Measurements from ENCODE around the gene OSBPL6. TPM values are rescaled to one million over a fixed set of nuclear protein-coding genes. Genes with fewer than 3 reads are reported as not detected.

Gene OSBPL6
- total RNA-seq, 1 donor from 2014 or later = 14.0 TPM

GRCh38 chr2:178383718-178384117 lies 189.4 kb downstream of the OSBPL6 start:
- Mint-ChIP-seq H3K4me3 (no peak overlapping the region), H3K9me3 (no peaks in the 10 kb centered on the region), H3K27me3 (ENCODE audit: insufficient read depth, low read depth) (no peaks in the 10 kb centered on the region), H3K36me3 (peaks cover 4% of the 10 kb centered on the region), H3K27ac (no peak overlapping the region), H3K4me1 (no peaks in the 10 kb centered on the region)
- Histone ChIP-seq H3K36me3 (no peaks in the 10 kb centered on the region), H3K4me2 (no peak overlapping the region), H3F3A (ENCODE audit: low read depth) (no peaks in the 10 kb centered on the region), H3K79me2 (ENCODE audit: low read depth) (no peaks in the 10 kb centered on the region), H3K4me1 (no peaks in the 10 kb centered on the region), H3K9ac (no peak overlapping the region), H3K27me3 (no peaks in the 10 kb centered on the region), H3K9me3 (ENCODE audit: low read depth) (no peaks in the 10 kb centered on the region), H2AFZ (replicated peaks) (no peak overlapping the region), H3K27ac (no peak overlapping the region), H4K20me1 (ENCODE audit: low read depth) (no peaks in the 10 kb centered on the region), H3K4me3 (no peak overlapping the region)
- no peak for DNase-seq (ENCODE audit: low spot score)
- TF ChIP-seq EZH2 (IDR thresholded peaks at IDR 0.05) (no peak), CTCF (IDR thresholded peaks at IDR 0.05) (no peak), EZH2phosphoT487 (IDR thresholded peaks at IDR 0.05) (no peak)

- no peaks in the 10 kb centered on the region for H3F3A ChIP-seq (ENCODE audit: low read depth)
- no peak overlapping the region for H3K4me2 ChIP-seq
- DNase-seq (ENCODE audit: low spot score) = no peak
- H3K9me3 ChIP-seq (ENCODE audit: low read depth) = no peaks in the 10 kb centered on the region
- H3K36me3 Mint-ChIP-seq = peaks cover 4% of the 10 kb centered on the region
- H3K27ac ChIP-seq = no peak overlapping the region
- no peak overlapping the region for H2AFZ ChIP-seq (replicated peaks)
- no peak for TF ChIP-seq CTCF (IDR thresholded peaks at IDR 0.05)
- H3K27ac Mint-ChIP-seq = no peak overlapping the region
- H3K27me3 Mint-ChIP-seq (ENCODE audit: insufficient read depth, low read depth) = no peaks in the 10 kb centered on the region
- no peak overlapping the region for H3K4me3 ChIP-seq
- H4K20me1 ChIP-seq (ENCODE audit: low read depth) = no peaks in the 10 kb centered on the region
- H3K36me3 ChIP-seq = no peaks in the 10 kb centered on the region
- H3K4me1 ChIP-seq = no peaks in the 10 kb centered on the region
- H3K79me2 ChIP-seq (ENCODE audit: low read depth) = no peaks in the 10 kb centered on the region
- H3K4me1 Mint-ChIP-seq = no peaks in the 10 kb centered on the region
- H3K27me3 ChIP-seq = no peaks in the 10 kb centered on the region
- H3K9me3 Mint-ChIP-seq = no peaks in the 10 kb centered on the region
- no peak overlapping the region for H3K4me3 Mint-ChIP-seq
- H3K9ac ChIP-seq = no peak overlapping the region
These were observed 191.4 kb downstream of the OSBPL6 start for GRCh38 chr2:178385595-178386148.

- H3K27me3 Mint-ChIP-seq (ENCODE audit: insufficient read depth, low read depth) = no peaks in the 10 kb centered on the region
- no peak for TF ChIP-seq EZH2 (IDR thresholded peaks at IDR 0.05)
- no peak overlapping the region for H3K9ac ChIP-seq
- no peaks in the 10 kb centered on the region for H3K36me3 ChIP-seq
- no peak overlapping the region for H3K27ac Mint-ChIP-seq
- no peaks in the 10 kb centered on the region for H3K79me2 ChIP-seq (ENCODE audit: low read depth)
- no peaks in the 10 kb centered on the region for H3K9me3 Mint-ChIP-seq
- H3K4me1 ChIP-seq = no peaks in the 10 kb centered on the region
- no peak overlapping the region for H3K4me2 ChIP-seq
- H3K9me3 ChIP-seq (ENCODE audit: low read depth) = no peaks in the 10 kb centered on the region
- H3F3A ChIP-seq (ENCODE audit: low read depth) = no peaks in the 10 kb centered on the region
- no peaks in the 10 kb centered on the region for H4K20me1 ChIP-seq (ENCODE audit: low read depth)
- no peak overlapping the region for H2AFZ ChIP-seq (replicated peaks)
- H3K4me3 Mint-ChIP-seq = no peak overlapping the region
- H3K4me1 Mint-ChIP-seq = no peaks in the 10 kb centered on the region
- no peak overlapping the region for H3K27ac ChIP-seq
- peaks cover 4% of the 10 kb centered on the region for H3K36me3 Mint-ChIP-seq
- no peaks in the 10 kb centered on the region for H3K27me3 ChIP-seq
- DNase-seq (ENCODE audit: low spot score) = no peak
- no peak overlapping the region for H3K4me3 ChIP-seq
These were observed 192.8 kb downstream of the OSBPL6 start for GRCh38 chr2:178386986-178387597.

DNA sequence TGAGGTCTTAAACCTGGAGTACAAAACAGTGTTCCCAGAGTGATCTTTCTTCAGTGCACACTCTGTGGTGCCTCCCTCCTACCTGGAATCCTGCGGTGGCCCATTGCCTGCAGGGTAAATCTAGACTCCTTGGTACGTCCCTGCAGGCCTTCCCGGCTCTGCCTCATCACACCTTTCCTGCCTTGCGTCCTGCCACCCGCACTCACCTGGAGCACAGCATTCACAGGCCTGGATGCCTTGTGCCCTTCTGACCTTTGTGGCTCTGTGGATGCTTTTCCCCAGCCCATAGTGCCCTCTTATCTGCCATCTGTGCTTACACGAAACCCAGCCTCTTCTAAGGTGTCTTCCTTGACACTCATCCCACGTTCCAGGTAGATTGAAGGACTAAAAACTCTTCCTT lies 194.0 kb downstream of the OSBPL6 start:
- Histone ChIP-seq H3K4me2 (no peak overlapping the region), H3K79me2 (ENCODE audit: low read depth) (no peaks in the 10 kb centered on the region), H3K27ac (no peak overlapping the region), H3K36me3 (no peaks in the 10 kb centered on the region), H3K4me3 (no peak overlapping the region), H3K9me3 (ENCODE audit: low read depth) (no peaks in the 10 kb centered on the region), H3K27me3 (no peaks in the 10 kb centered on the region), H3K4me1 (no peaks in the 10 kb centered on the region), H2AFZ (replicated peaks) (no peak overlapping the region), H3F3A (ENCODE audit: low read depth) (no peaks in the 10 kb centered on the region), H3K9ac (no peak overlapping the region), H4K20me1 (ENCODE audit: low read depth) (no peaks in the 10 kb centered on the region)
- Mint-ChIP-seq H3K4me3 (no peak overlapping the region), H3K27ac (no peak overlapping the region), H3K36me3 (peaks cover 4% of the 10 kb centered on the region), H3K9me3 (no peaks in the 10 kb centered on the region), H3K4me1 (no peaks in the 10 kb centered on the region), H3K27me3 (ENCODE audit: insufficient read depth, low read depth) (no peaks in the 10 kb centered on the region)
- DNase-seq (ENCODE audit: low spot score) = no peak
- TF ChIP-seq CTCF (IDR thresholded peaks at IDR 0.05) (no peak), EZH2 (IDR thresholded peaks at IDR 0.05) (no peak), EZH2phosphoT487 (IDR thresholded peaks at IDR 0.05) (no peak)

Data from neural progenitor cell (in vitro differentiated cells).